ENCODE measurements around the gene SPRED2.

GRCh38 chr2:65343386-65343785, 89.0 kb downstream of the SPRED2 start:
- TF ChIP-seq POLR2AphosphoS5 (IDR thresholded peaks at IDR 0.05; ENCODE audit: borderline replicate concordance, low read depth, low read length) (no peak), EZH2 (IDR thresholded peaks at IDR 0.05) (no peak), FOXP2 (optimal IDR thresholded peaks at IDR 0.05; ENCODE audit: control extremely low read depth, extremely low read length, insufficient read depth) (no peak)
